Tibial nerve (tissue), 4 donors: Measurements from ENCODE around the gene ACLY.

Experiments
- CTCF ChIP-seq, 5 experiments: fragments of 200-600 bp in 3 of 5; fragments of 450-650 bp in 2 of 5; sonication (generic) in 3 of 5; IDR thresholded peaks; one replicate each; pipeline ENCODE4 v1.5.1; 2016 to 2019; ENCODE audit warnings: antibody characterized with exemption in 5 of 5, mild to moderate bottlenecking in 3 of 5, moderate library complexity in 2 of 5
- EP300 ChIP-seq, 2 donors: sonication (generic); formaldehyde crosslinking; IDR thresholded peaks; one replicate each; pipeline ENCODE4 v1.6.1; 2017; ENCODE audit warnings: antibody characterized with exemption in 2 of 2, mild to moderate bottlenecking in 1 of 2
- POLR2A ChIP-seq, 2 donors: fragments of 450-650 bp; IDR thresholded peaks; one replicate each; pipeline ENCODE4 v1.6.1; 2017; ENCODE audit warnings: antibody characterized with exemption in 2 of 2, mild to moderate bottlenecking in 2 of 2, moderate library complexity in 2 of 2

- no peak for TF ChIP-seq POLR2A (IDR thresholded peaks at IDR 0.05)
- TF ChIP-seq CTCF (IDR thresholded peaks at IDR 0.05), result no peak
- TF ChIP-seq EP300 (IDR thresholded peaks at IDR 0.05), result no peak
Measured at GRCh38 chr17:41907185-41907556, 11.6 kb downstream of the ACLY start.
